Sigmoid colon (tissue), 4 donors: ENCODE results near the gene ALPK3.

Experiments used
- EP300 ChIP-seq, 4 donors: sonication (generic); formaldehyde crosslinking; IDR thresholded peaks; one replicate each; pipeline ENCODE4 v1.6.1; 2017; ENCODE audit warnings: antibody characterized with exemption in 4 of 4
- POLR2A ChIP-seq, 2 donors: fragments of 450-650 bp; IDR thresholded peaks; one replicate each; pipeline ENCODE4 v1.6.1; 2016; ENCODE audit warnings: antibody characterized with exemption in 2 of 2, mild to moderate bottlenecking in 2 of 2, moderate library complexity in 2 of 2
- POLR2AphosphoS5 ChIP-seq, 4 donors: sonication (generic); formaldehyde crosslinking; IDR thresholded peaks; one replicate each; pipeline ENCODE4 v1.6.1; 2017; ENCODE audit warnings: antibody characterized with exemption in 4 of 4
- TF ChIP-seq, protein P1 (sequence below), 4 experiments: fragments of 450-650 bp in 3 of 4; fragments of 200-600 bp in 1 of 4; IDR thresholded peaks; one replicate each; pipeline ENCODE4 v1.5.1; 2016 to 2019; ENCODE audit warnings: antibody characterized with exemption in 4 of 4, mild to moderate bottlenecking in 3 of 4, moderate library complexity in 2 of 4

DNA sequence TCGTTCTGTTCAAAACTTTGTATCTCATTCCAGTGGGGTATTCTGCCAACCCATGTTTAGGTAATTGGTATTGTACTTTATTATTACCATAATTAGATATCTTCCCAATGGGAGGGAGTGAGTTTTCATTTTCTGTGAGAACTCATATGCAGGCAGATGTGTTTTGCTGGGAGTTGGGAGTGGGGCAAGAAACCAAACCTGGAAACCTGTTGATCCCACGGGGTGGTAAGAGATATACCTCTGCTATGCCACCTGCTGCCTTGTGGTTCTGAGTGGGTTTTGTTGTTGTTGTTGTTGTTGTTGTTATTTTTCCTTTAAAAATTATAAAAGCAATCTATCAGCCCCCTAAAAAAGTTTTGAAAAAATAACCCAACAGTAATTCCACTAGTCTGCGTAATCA, 36.7 kb upstream of the ALPK3 start:
- TF ChIP-seq, protein P1, sequence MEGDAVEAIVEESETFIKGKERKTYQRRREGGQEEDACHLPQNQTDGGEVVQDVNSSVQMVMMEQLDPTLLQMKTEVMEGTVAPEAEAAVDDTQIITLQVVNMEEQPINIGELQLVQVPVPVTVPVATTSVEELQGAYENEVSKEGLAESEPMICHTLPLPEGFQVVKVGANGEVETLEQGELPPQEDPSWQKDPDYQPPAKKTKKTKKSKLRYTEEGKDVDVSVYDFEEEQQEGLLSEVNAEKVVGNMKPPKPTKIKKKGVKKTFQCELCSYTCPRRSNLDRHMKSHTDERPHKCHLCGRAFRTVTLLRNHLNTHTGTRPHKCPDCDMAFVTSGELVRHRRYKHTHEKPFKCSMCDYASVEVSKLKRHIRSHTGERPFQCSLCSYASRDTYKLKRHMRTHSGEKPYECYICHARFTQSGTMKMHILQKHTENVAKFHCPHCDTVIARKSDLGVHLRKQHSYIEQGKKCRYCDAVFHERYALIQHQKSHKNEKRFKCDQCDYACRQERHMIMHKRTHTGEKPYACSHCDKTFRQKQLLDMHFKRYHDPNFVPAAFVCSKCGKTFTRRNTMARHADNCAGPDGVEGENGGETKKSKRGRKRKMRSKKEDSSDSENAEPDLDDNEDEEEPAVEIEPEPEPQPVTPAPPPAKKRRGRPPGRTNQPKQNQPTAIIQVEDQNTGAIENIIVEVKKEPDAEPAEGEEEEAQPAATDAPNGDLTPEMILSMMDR (IDR thresholded peaks at IDR 0.05), result no peak
- TF ChIP-seq POLR2A (IDR thresholded peaks at IDR 0.05), result no peak
- TF ChIP-seq EP300 (IDR thresholded peaks at IDR 0.05), result no peak
- no peak for TF ChIP-seq POLR2AphosphoS5 (IDR thresholded peaks at IDR 0.05)
